IMR-90 (cell line): ENCODE data around the gene SCG5. TPM values are rescaled to one million over a fixed set of nuclear protein-coding genes. Genes with fewer than 3 reads are reported as not detected.

Experiments used
- ATAC-seq: fragments of 200-7000 bp; cut with Tn5 transposase; 2 replicates; pipeline ENCODE4 v1.9.1; 2020; ENCODE audit warnings: low read depth, mild to moderate bottlenecking, moderate library complexity
- BruUV-seq: library from RNA; stranded (reverse); fragments of 400-500 nt; replicated peaks from 2 replicates; lab custom pipeline; 2021; lab: Mats Ljungman, UMichigan
- CTCF ChIA-PET: fragments of 300-600 bp; formaldehyde crosslinking; extraction: SDS; loops from one replicate; lab custom pipeline; 2021; ENCODE audit warnings: antibody characterized with exemption; lab: Yijun Ruan, JAX
- POLR2A ChIA-PET: fragments of 300-600 bp; sonication (Branson Sonifier 250); formaldehyde crosslinking; loops from one replicate; lab custom pipeline; 2022; ENCODE audit warnings: antibody characterized with exemption; ENCODE audit not compliant: unreplicated experiment; lab: Charles Lee
- DNase-seq: peaks from one replicate; pipeline ENCODE4 v3.0.0; 2013
- H2AFZ ChIP-seq: replicated peaks from 2 replicates; pipeline ENCODE3; 2013; ENCODE audit warnings: low read length, mild to moderate bottlenecking; ENCODE audit not compliant: poor library complexity
- H2AK5ac ChIP-seq: 2 replicates; pipeline ENCODE4 v1.6.1; 2013; ENCODE audit warnings: low read depth, low read length, inconsistent platforms
- H2AK9ac ChIP-seq: replicated peaks from 2 replicates; pipeline ENCODE3; 2013; ENCODE audit warnings: mild to moderate bottlenecking, low read depth, low read length, moderate library complexity; ENCODE audit not compliant: poor library complexity
- H2BK120ac ChIP-seq: 2 replicates; pipeline ENCODE4 v1.6.1; 2013; ENCODE audit warnings: low read depth, low read length, inconsistent platforms
- H2BK15ac ChIP-seq: 3 replicates; pipeline ENCODE4 v1.6.1; 2013; ENCODE audit warnings: low read depth, low read length, inconsistent platforms
- H2BK20ac ChIP-seq: 2 replicates; pipeline ENCODE4 v1.6.1; 2013; ENCODE audit warnings: low read depth, mild to moderate bottlenecking, inconsistent platforms, low read length, moderate library complexity
- H2BK5ac ChIP-seq: 2 replicates; pipeline ENCODE4 v1.6.1; 2013; ENCODE audit warnings: mild to moderate bottlenecking, low read depth, low read length, inconsistent platforms; ENCODE audit not compliant: poor library complexity, severe bottlenecking
- H3K14ac ChIP-seq: replicated peaks from 2 replicates; pipeline ENCODE4 v1.6.1; 2013; ENCODE audit warnings: low read depth, low read length, inconsistent platforms
- H3K18ac ChIP-seq: 2 replicates; pipeline ENCODE4 v1.6.1; 2013; ENCODE audit warnings: low read depth, low read length, control low read depth
- H3K23ac ChIP-seq: 2 replicates; pipeline ENCODE4 v1.6.1; 2013; ENCODE audit warnings: low read depth, low read length, inconsistent platforms
- H3K27ac ChIP-seq: 2 replicates; pipeline ENCODE4 v1.5.1; 2013; ENCODE audit warnings: mild to moderate bottlenecking, control low read depth, low read length; ENCODE audit not compliant: insufficient read depth
- H3K27me3 ChIP-seq: 2 replicates; pipeline ENCODE4 v1.6.1; 2013; ENCODE audit warnings: low read length; ENCODE audit not compliant: control insufficient read depth, insufficient read depth
- H3K36me3 ChIP-seq: 2 replicates; pipeline ENCODE4 v1.6.1; 2013; ENCODE audit warnings: low read length, mixed read lengths; ENCODE audit not compliant: control insufficient read depth, insufficient read depth
- H3K4ac ChIP-seq: 2 replicates; pipeline ENCODE4 v1.6.1; 2013; ENCODE audit warnings: low read depth, low read length, inconsistent platforms
- H3K4me1 ChIP-seq: 2 replicates; pipeline ENCODE4 v1.6.1; 2013; ENCODE audit warnings: low read length, mixed read lengths; ENCODE audit not compliant: control insufficient read depth, insufficient read depth
- H3K4me2 ChIP-seq: 2 replicates; pipeline ENCODE4 v1.6.1; 2013; ENCODE audit warnings: low read depth, mild to moderate bottlenecking, control low read depth, low read length, moderate library complexity
- H3K4me3 ChIP-seq: 2 replicates; pipeline ENCODE4 v1.5.1; 2013; ENCODE audit warnings: low read depth, mild to moderate bottlenecking, control low read depth, low read length, moderate library complexity; ENCODE audit not compliant: insufficient read depth
- H3K56ac ChIP-seq: 2 replicates; pipeline ENCODE4 v1.6.1; 2013; ENCODE audit warnings: low read length, inconsistent platforms; ENCODE audit not compliant: insufficient read depth; ENCODE audit errors: extremely low read depth
- H3K79me1 ChIP-seq, 2 experiments: 2 replicates each; pipeline ENCODE4 v1.6.1; 2013; ENCODE audit warnings: low read length in 2 of 2, inconsistent platforms in 1 of 2, low read depth in 1 of 2
- H3K9ac ChIP-seq: 2 replicates; pipeline ENCODE4 v1.6.1; 2013; ENCODE audit warnings: low read depth, low read length, control low read depth
- H3K9me1 ChIP-seq: 2 replicates; pipeline ENCODE4 v1.6.1; 2013; ENCODE audit warnings: low read length, inconsistent platforms; ENCODE audit not compliant: insufficient read depth
- H3K9me3 ChIP-seq: 2 replicates; pipeline ENCODE4 v1.6.1; 2013; ENCODE audit warnings: low read length; ENCODE audit not compliant: control insufficient read depth, insufficient read depth
- H4K20me1 ChIP-seq: 2 replicates; pipeline ENCODE4 v1.6.1; 2013; ENCODE audit warnings: low read length, inconsistent platforms; ENCODE audit not compliant: insufficient read depth
- H4K5ac ChIP-seq: 2 replicates; pipeline ENCODE4 v1.6.1; 2013; ENCODE audit warnings: mild to moderate bottlenecking, low read depth, low read length, control low read depth
- H4K8ac ChIP-seq, 2 experiments: 2 replicates each; pipeline ENCODE4 v1.6.1; 2013; ENCODE audit warnings: low read depth in 2 of 2, low read length in 2 of 2, control low read depth in 1 of 2, inconsistent platforms in 1 of 2
- H4K91ac ChIP-seq: 2 replicates; pipeline ENCODE4 v1.6.1; 2013; ENCODE audit warnings: low read depth, low read length, inconsistent platforms; ENCODE audit not compliant: insufficient read depth
- BHLHE40 ChIP-seq: fragments of 150-350 bp; IDR thresholded peaks from 2 replicates; pipeline ENCODE4 v1.6.1; 2016; ENCODE audit warnings: mild to moderate bottlenecking, low read depth, low read length
- CEBPB ChIP-seq: IDR thresholded peaks from 2 replicates; pipeline ENCODE4 v1.6.1; 2012; ENCODE audit warnings: low read depth, low read length, improper control_type of control experiment
- CHD1 ChIP-seq: IDR thresholded peaks from 2 replicates; pipeline ENCODE4 v1.6.1; 2012; ENCODE audit warnings: low read depth, low read length, improper control_type of control experiment
- FOS ChIP-seq: fragments of 150-350 bp; IDR thresholded peaks from 2 replicates; pipeline ENCODE4 v1.6.1; 2016; ENCODE audit warnings: low read depth, low read length
- MAFK ChIP-seq: IDR thresholded peaks from 2 replicates; pipeline ENCODE4 v1.6.1; 2012; ENCODE audit warnings: low read depth, low read length, improper control_type of control experiment
- MAZ ChIP-seq: IDR thresholded peaks from 2 replicates; pipeline ENCODE4 v1.6.1; 2012; ENCODE audit warnings: low read depth, mild to moderate bottlenecking, low read length, improper control_type of control experiment, moderate library complexity, borderline replicate concordance
- MXI1 ChIP-seq: IDR thresholded peaks from 2 replicates; pipeline ENCODE4 v1.6.1; 2012; ENCODE audit warnings: low read depth, mild to moderate bottlenecking, low read length, moderate library complexity, borderline replicate concordance
- NFE2L2 ChIP-seq: fragments of 150-350 bp; IDR thresholded peaks from 2 replicates; pipeline ENCODE4 v1.6.1; 2016; ENCODE audit warnings: low read depth, mild to moderate bottlenecking, low read length
- POLR2A ChIP-seq: IDR thresholded peaks from 2 replicates; pipeline ENCODE4 v1.6.1; 2012; ENCODE audit warnings: mild to moderate bottlenecking, low read depth, low read length
- RAD21 ChIP-seq: IDR thresholded peaks from 2 replicates; pipeline ENCODE4 v1.6.1; 2012; ENCODE audit warnings: low read length, improper control_type of control experiment
- RCOR1 ChIP-seq: IDR thresholded peaks from 2 replicates; pipeline ENCODE4 v1.6.1; 2012; ENCODE audit warnings: mild to moderate bottlenecking, low read length, improper control_type of control experiment; ENCODE audit not compliant: insufficient replicate concordance
- RFX5 ChIP-seq: IDR thresholded peaks from 2 replicates; pipeline ENCODE4 v1.8.0; 2012; ENCODE audit warnings: low read depth, mild to moderate bottlenecking, low read length, moderate library complexity
- SMC3 ChIP-seq: fragments of 150-350 bp; IDR thresholded peaks from 2 replicates; pipeline ENCODE4 v1.6.1; 2016; ENCODE audit warnings: low read depth, mild to moderate bottlenecking, antibody characterized with exemption, low read length, moderate library complexity
- WGBS, 2 experiments: methylation state at CpG; one replicate each; pipeline versions ENCODE4 v1.1.5 to v1.1.7; 2013; ENCODE audit warnings: missing lambda C conversion rate in 2 of 2; ENCODE audit not compliant: insufficient read length in 1 of 2; ENCODE audit errors: extremely low coverage in 2 of 2; 5-methylcytosine and 5-hydroxymethylcytosine counted together
- dilution Hi-C: fragments of 300-500 bp; cut with HindIII; formaldehyde crosslinking; loops from one replicate; pipeline ENCODE4 v1.14.3; 2018; ENCODE audit warnings: low sequenced_read_pairs; ENCODE audit not compliant: unreplicated experiment
- in situ Hi-C: fragments of 300-500 bp; cut with MboI; formaldehyde crosslinking; loops from 3 replicates; pipeline ENCODE4 v1.14.3; 2019; ENCODE audit warnings: low sequenced_read_pairs, inconsistent platforms, mixed read lengths
- intact Hi-C: fragments of 100-400 bp; cut with micrococcal nuclease; formaldehyde crosslinking; loops from 2 replicates; pipeline ENCODE4 v1.10.0; 2022
- polyA plus RNA-seq, 3 experiments: library from polyadenylated mRNA; depleted of rRNA; stranded (reverse); fragments of >200 nt; gene quantifications; 2 replicates each; pipeline ENCODE4 v1.2.3, GENCODE V29; 2012; ENCODE audit warnings: low replicate concordance in 1 of 3
- total RNA-seq: library from RNA; depleted of rRNA; stranded (reverse); fragments of >200 nt; gene quantifications from 2 replicates; pipeline ENCODE4 v1.2.3, GENCODE V29; 2012
- TF ChIP-seq, protein P1 (sequence below): fragments of 150-350 bp; IDR thresholded peaks from 2 replicates; pipeline ENCODE4 v1.6.1; 2017; ENCODE audit warnings: mild to moderate bottlenecking, antibody characterized with exemption, low read length, low read depth
- TF ChIP-seq, protein P2 (sequence below): conservative IDR thresholded peaks from 2 replicates; pipeline ENCODE4 v1.5.1; 2012; ENCODE audit warnings: mild to moderate bottlenecking, low read depth, low read length, improper control_type of control experiment
- TF ChIP-seq, protein P3 (sequence below): fragments of 150-350 bp; IDR thresholded peaks from 2 replicates; pipeline ENCODE4 v1.6.1; 2016; ENCODE audit warnings: low read depth, mild to moderate bottlenecking, low read length, moderate library complexity, borderline replicate concordance

Gene SCG5
- total and polyA plus RNA-seq, 2 of the 4 experiments (the other 2 are of a cell fraction) = 7.9 to 16.8 TPM

DNA sequence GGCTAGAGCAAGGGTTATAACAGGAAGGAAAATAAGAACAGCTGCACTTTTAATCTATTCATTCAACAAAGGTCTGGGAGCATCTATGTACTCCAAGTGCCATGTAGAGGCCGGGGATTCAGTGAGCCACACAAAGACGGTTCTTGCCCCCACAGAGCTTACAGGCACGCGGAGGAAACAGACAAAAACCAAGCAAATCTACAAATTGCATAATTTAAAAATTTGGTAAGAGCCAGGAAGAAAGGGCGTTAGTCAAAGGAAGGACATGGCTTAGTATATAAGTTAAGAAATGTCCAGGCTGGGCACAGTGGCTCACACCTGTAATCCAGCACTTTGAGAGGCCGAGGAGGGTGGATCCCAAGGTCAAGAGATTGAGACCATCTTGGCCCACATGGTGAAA is 65.9 kb downstream of the SCG5 start:
- Histone ChIP-seq H3K18ac (peak overlapping the region; percentile 67; the same call in 1 of the 2 replicates), H3K14ac (no peak overlapping the region), H4K20me1 (no peaks in the 10 kb centered on the region), H2BK120ac (no peak overlapping the region), H4K8ac (no peak overlapping the region), H3K4ac (peak overlapping the region; percentile 59; the same call in 1 of the 2 replicates), H3K36me3 (no peaks in the 10 kb centered on the region), H3K27ac (no peak overlapping the region), H2BK20ac (peak overlapping the region; percentile 16; the same call in 1 of the 2 replicates), H3K27me3 (peaks cover 3% of the 10 kb centered on the region; the same call in 1 of the 2 replicates), H2AK5ac (peak overlapping the region; percentile 56), H3K9ac (no peak overlapping the region), H2AK9ac (peak overlapping the region; percentile 26), H3K56ac (no peak overlapping the region), H4K5ac (peak overlapping the region; percentile 64; the same call in 1 of the 2 replicates), H4K91ac (0 out of 2 replicates have a peak overlapping the region, but pooled peaks have one; percentile 16), H3K9me3 (no peaks in the 10 kb centered on the region), H3K4me3 (no peak overlapping the region), H3K9me1 (peaks cover 11% of the 10 kb centered on the region; the same call in 1 of the 2 replicates), H3K23ac (no peak overlapping the region), H2BK15ac (peak overlapping the region; percentile 27; the same call in 1 of the 3 replicates), H2AFZ (no peak overlapping the region), H3K4me2 (no peak overlapping the region), H2BK5ac (peak overlapping the region; percentile 26), H3K4me1 (peaks cover 31% of the 10 kb centered on the region), H3K79me1 (no peaks in the 10 kb centered on the region)
- intact Hi-C loops = no loop called here
- CTCF ChIA-PET = interaction anchor here (1.5 kb wide), 1 partner anchor 8 kb away, joined by 6 read pairs; no protein-coding TSS in a partner anchor
- TF ChIP-seq MAZ (no peak), CHD1 (no peak), RFX5 (no peak), POLR2A (no peak), FOS (no peak), MXI1 (no peak), CEBPB (no peak), BHLHE40 (no peak), RAD21 (no peak), NFE2L2 (no peak), SMC3 (no peak), MAFK (no peak), RCOR1 (no peak)
- TF ChIP-seq, protein P1, sequence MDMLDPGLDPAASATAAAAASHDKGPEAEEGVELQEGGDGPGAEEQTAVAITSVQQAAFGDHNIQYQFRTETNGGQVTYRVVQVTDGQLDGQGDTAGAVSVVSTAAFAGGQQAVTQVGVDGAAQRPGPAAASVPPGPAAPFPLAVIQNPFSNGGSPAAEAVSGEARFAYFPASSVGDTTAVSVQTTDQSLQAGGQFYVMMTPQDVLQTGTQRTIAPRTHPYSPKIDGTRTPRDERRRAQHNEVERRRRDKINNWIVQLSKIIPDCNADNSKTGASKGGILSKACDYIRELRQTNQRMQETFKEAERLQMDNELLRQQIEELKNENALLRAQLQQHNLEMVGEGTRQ = no peak
- TF ChIP-seq, protein P2, sequence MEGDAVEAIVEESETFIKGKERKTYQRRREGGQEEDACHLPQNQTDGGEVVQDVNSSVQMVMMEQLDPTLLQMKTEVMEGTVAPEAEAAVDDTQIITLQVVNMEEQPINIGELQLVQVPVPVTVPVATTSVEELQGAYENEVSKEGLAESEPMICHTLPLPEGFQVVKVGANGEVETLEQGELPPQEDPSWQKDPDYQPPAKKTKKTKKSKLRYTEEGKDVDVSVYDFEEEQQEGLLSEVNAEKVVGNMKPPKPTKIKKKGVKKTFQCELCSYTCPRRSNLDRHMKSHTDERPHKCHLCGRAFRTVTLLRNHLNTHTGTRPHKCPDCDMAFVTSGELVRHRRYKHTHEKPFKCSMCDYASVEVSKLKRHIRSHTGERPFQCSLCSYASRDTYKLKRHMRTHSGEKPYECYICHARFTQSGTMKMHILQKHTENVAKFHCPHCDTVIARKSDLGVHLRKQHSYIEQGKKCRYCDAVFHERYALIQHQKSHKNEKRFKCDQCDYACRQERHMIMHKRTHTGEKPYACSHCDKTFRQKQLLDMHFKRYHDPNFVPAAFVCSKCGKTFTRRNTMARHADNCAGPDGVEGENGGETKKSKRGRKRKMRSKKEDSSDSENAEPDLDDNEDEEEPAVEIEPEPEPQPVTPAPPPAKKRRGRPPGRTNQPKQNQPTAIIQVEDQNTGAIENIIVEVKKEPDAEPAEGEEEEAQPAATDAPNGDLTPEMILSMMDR = no peak
- TF ChIP-seq, protein P3, sequence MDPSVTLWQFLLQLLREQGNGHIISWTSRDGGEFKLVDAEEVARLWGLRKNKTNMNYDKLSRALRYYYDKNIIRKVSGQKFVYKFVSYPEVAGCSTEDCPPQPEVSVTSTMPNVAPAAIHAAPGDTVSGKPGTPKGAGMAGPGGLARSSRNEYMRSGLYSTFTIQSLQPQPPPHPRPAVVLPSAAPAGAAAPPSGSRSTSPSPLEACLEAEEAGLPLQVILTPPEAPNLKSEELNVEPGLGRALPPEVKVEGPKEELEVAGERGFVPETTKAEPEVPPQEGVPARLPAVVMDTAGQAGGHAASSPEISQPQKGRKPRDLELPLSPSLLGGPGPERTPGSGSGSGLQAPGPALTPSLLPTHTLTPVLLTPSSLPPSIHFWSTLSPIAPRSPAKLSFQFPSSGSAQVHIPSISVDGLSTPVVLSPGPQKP = no peak
- WGBS, 2 experiments = no CpG with 5 or more reads among the region's 6 CpGs
- dilution Hi-C loops = no loop called here
- in situ Hi-C loops = no loop called here
- ATAC-seq (no peak), DNase-seq (no peak)
- BruUV-seq = no TSS peak
- POLR2A ChIA-PET = no interaction called here
